ENCODE results near the gene NAPA. TPM values are rescaled to one million over a fixed set of nuclear protein-coding genes. Genes with fewer than 3 reads are reported as not detected.

NAPA gene
- total RNA-seq, 1 experiment from 2014 or later: 80.4 TPM

- Histone ChIP-seq H3K9me2 (ENCODE audit: insufficient read depth) (no peaks in the 10 kb centered on the region), H3K27me3 (ENCODE audit: insufficient read depth, low read depth) (no peaks in the 10 kb centered on the region), H3K4me2 (no peak overlapping the region), H3K27ac (no peak overlapping the region), H2AFZ (no peak overlapping the region), H4K20me1 (ENCODE audit: insufficient read depth) (no peaks in the 10 kb centered on the region), H3K36me3 (ENCODE audit: low read depth) (no peaks in the 10 kb centered on the region), H3K79me2 (ENCODE audit: low read depth) (no peaks in the 10 kb centered on the region), H3F3A (ENCODE audit: insufficient read depth, low read depth) (no peaks in the 10 kb centered on the region), H3K4me3 (no peak overlapping the region), H3K4me1 (replicated peaks; ENCODE audit: insufficient read depth) (0 out of 2 replicates have a peak, but pooled peaks cover 4% of the 10 kb centered on the region), H3K9me3 (ENCODE audit: insufficient read depth, low read depth) (no peaks in the 10 kb centered on the region)
- no TSS peak for BruUV-seq (replicated peaks)
- no peak for TF ChIP-seq CTCF (conservative IDR thresholded peaks at IDR 0.05)
- intact Hi-C loops (cut with micrococcal nuclease; ENCODE audit: unreplicated experiment): no loop called here
- ChIA-PET POLR2A (ENCODE audit: unreplicated experiment) (no interaction called here), CTCF (interaction anchor here (0.6 kb wide), 1 partner anchor 11 kb away, joined by 3 read pairs; no protein-coding TSS in a partner anchor)
- no peak for DNase-seq
Measured at GRCh38 chr19:47521473-47522180, 6.8 kb upstream of the NAPA start.

- no peak overlapping the region for H2AFZ ChIP-seq
- no peak overlapping the region for H3K27ac ChIP-seq
- POLR2A ChIA-PET (ENCODE audit: unreplicated experiment): no interaction called here
- no TSS peak for BruUV-seq (replicated peaks)
- CTCF ChIA-PET: interaction anchor here (0.6 kb wide), 1 partner anchor 147 kb away, joined by 4 read pairs; no protein-coding TSS in a partner anchor
- intact Hi-C loops (cut with micrococcal nuclease; ENCODE audit: unreplicated experiment): no loop called here
- H3K4me2 ChIP-seq: no peak overlapping the region
- TF ChIP-seq EZH2 (IDR thresholded peaks at IDR 0.05; ENCODE audit: low read depth) (no peak), CTCF (conservative IDR thresholded peaks at IDR 0.05) (no peak)
- H3K4me3 ChIP-seq: no peak overlapping the region
- H4K20me1 ChIP-seq (ENCODE audit: insufficient read depth): no peaks in the 10 kb centered on the region
- H3K4me1 ChIP-seq (replicated peaks; ENCODE audit: insufficient read depth): 0 out of 2 replicates have a peak, but pooled peaks cover 4% of the 10 kb centered on the region
- no peaks in the 10 kb centered on the region for H3K36me3 ChIP-seq (ENCODE audit: low read depth)
- H3F3A ChIP-seq (ENCODE audit: insufficient read depth, low read depth): no peaks in the 10 kb centered on the region
- no peaks in the 10 kb centered on the region for H3K9me3 ChIP-seq (ENCODE audit: insufficient read depth, low read depth)
- H3K9me2 ChIP-seq (ENCODE audit: insufficient read depth): no peaks in the 10 kb centered on the region
- no peaks in the 10 kb centered on the region for H3K79me2 ChIP-seq (ENCODE audit: low read depth)
- no peaks in the 10 kb centered on the region for H3K27me3 ChIP-seq (ENCODE audit: insufficient read depth, low read depth)
- DNase-seq: no peak
Measured at GRCh38 chr19:47520839-47521238, 6.0 kb upstream of the NAPA start.

- ChIA-PET CTCF (interaction anchor here (0.6 kb wide), 1 partner anchor 147 kb away, joined by 4 read pairs; no protein-coding TSS in a partner anchor), POLR2A (ENCODE audit: unreplicated experiment) (no interaction called here)
- TF ChIP-seq EZH2 (IDR thresholded peaks at IDR 0.05; ENCODE audit: low read depth) (no peak), CTCF (conservative IDR thresholded peaks at IDR 0.05) (no peak)
- no peak for DNase-seq
- H3K9me2 ChIP-seq (ENCODE audit: insufficient read depth): no peaks in the 10 kb centered on the region
- no TSS peak for BruUV-seq (replicated peaks)
- no peaks in the 10 kb centered on the region for H3K79me2 ChIP-seq (ENCODE audit: low read depth)
- H3K27ac ChIP-seq: no peak overlapping the region
- no peaks in the 10 kb centered on the region for H4K20me1 ChIP-seq (ENCODE audit: insufficient read depth)
- no peaks in the 10 kb centered on the region for H3F3A ChIP-seq (ENCODE audit: insufficient read depth, low read depth)
- no peaks in the 10 kb centered on the region for H3K36me3 ChIP-seq (ENCODE audit: low read depth)
- H3K9me3 ChIP-seq (ENCODE audit: insufficient read depth, low read depth): no peaks in the 10 kb centered on the region
- no peak overlapping the region for H3K4me3 ChIP-seq
- no peak overlapping the region for H2AFZ ChIP-seq
- 0 out of 2 replicates have a peak, but pooled peaks cover 4% of the 10 kb centered on the region for H3K4me1 ChIP-seq (replicated peaks; ENCODE audit: insufficient read depth)
- no peak overlapping the region for H3K4me2 ChIP-seq
- intact Hi-C loops (cut with micrococcal nuclease; ENCODE audit: unreplicated experiment): no loop called here
- no peaks in the 10 kb centered on the region for H3K27me3 ChIP-seq (ENCODE audit: insufficient read depth, low read depth)
Measured at GRCh38 chr19:47520343-47520806, 5.5 kb upstream of the NAPA start.

Measured in PC-9 (cell line).